T-helper 1 cell treated with Interleukin-12 subunit alpha and Interleukin-12 subunit beta and Interleukin-4 antibody, amounts not matched to agents 30 μg/mL and 1 μg/mL, for 36 hours (primary cell): ENCODE results near the gene MAGI1.

Experiments used
- H3K27ac Mint-ChIP-seq: one replicate; pipeline ENCODE4 v1.8.0; 2021; ENCODE audit warnings: mild to moderate bottlenecking, mixed read lengths
- H3K27me3 Mint-ChIP-seq: one replicate; pipeline ENCODE4 v1.8.0; 2021; ENCODE audit warnings: low read depth, mixed read lengths
- H3K36me3 Mint-ChIP-seq: one replicate; pipeline ENCODE4 v1.8.0; 2021; ENCODE audit warnings: low read depth, mixed read lengths
- H3K4me1 Mint-ChIP-seq: one replicate; pipeline ENCODE4 v1.8.0; 2021; ENCODE audit warnings: low read depth, mixed read lengths
- H3K4me3 Mint-ChIP-seq: one replicate; pipeline ENCODE4 v1.8.0; 2021; ENCODE audit warnings: mild to moderate bottlenecking, moderate library complexity, mixed read lengths
- H3K9me3 Mint-ChIP-seq: one replicate; pipeline ENCODE4 v1.8.0; 2021; ENCODE audit warnings: mixed read lengths

MAGI1 gene

GRCh38 chr3:65597226-65597951 lies 441.3 kb downstream of the MAGI1 start:
- peaks cover 9% of the 10 kb centered on the region for H3K27me3 Mint-ChIP-seq
- H3K36me3 Mint-ChIP-seq, result no peaks in the 10 kb centered on the region
- H3K27ac Mint-ChIP-seq, result no peak overlapping the region
- no peaks in the 10 kb centered on the region for H3K9me3 Mint-ChIP-seq
- H3K4me3 Mint-ChIP-seq, result no peak overlapping the region
- no peaks in the 10 kb centered on the region for H3K4me1 Mint-ChIP-seq

GRCh38 chr3:65596571-65597225 lies 442.0 kb downstream of the MAGI1 start:
- no peaks in the 10 kb centered on the region for H3K4me1 Mint-ChIP-seq
- H3K9me3 Mint-ChIP-seq, result no peaks in the 10 kb centered on the region
- no peak overlapping the region for H3K4me3 Mint-ChIP-seq
- H3K27me3 Mint-ChIP-seq, result peaks cover 9% of the 10 kb centered on the region
- no peaks in the 10 kb centered on the region for H3K36me3 Mint-ChIP-seq
- no peak overlapping the region for H3K27ac Mint-ChIP-seq

GRCh38 chr3:65596029-65596300 lies 442.8 kb downstream of the MAGI1 start:
- Mint-ChIP-seq H3K4me3 (no peak overlapping the region), H3K36me3 (no peaks in the 10 kb centered on the region), H3K4me1 (no peaks in the 10 kb centered on the region), H3K27ac (no peak overlapping the region), H3K27me3 (peaks cover 9% of the 10 kb centered on the region), H3K9me3 (no peaks in the 10 kb centered on the region)

- no peak overlapping the region for H3K27ac Mint-ChIP-seq
- peaks cover 9% of the 10 kb centered on the region for H3K27me3 Mint-ChIP-seq
- H3K36me3 Mint-ChIP-seq, result no peaks in the 10 kb centered on the region
- no peaks in the 10 kb centered on the region for H3K9me3 Mint-ChIP-seq
- no peak overlapping the region for H3K4me3 Mint-ChIP-seq
- no peaks in the 10 kb centered on the region for H3K4me1 Mint-ChIP-seq
Measured at GRCh38 chr3:65595222-65596028, 443.3 kb downstream of the MAGI1 start.

- Mint-ChIP-seq H3K27ac (no peak overlapping the region), H3K36me3 (no peaks in the 10 kb centered on the region), H3K27me3 (peaks cover 9% of the 10 kb centered on the region), H3K4me1 (no peaks in the 10 kb centered on the region), H3K9me3 (no peaks in the 10 kb centered on the region), H3K4me3 (no peak overlapping the region)
Measured at GRCh38 chr3:65593780-65594752, 444.7 kb downstream of the MAGI1 start.

GRCh38 chr3:65591313-65591712 lies 447.4 kb downstream of the MAGI1 start:
- Mint-ChIP-seq H3K27me3 (peaks cover 2% of the 10 kb centered on the region), H3K36me3 (no peaks in the 10 kb centered on the region), H3K9me3 (no peaks in the 10 kb centered on the region), H3K4me3 (no peak overlapping the region), H3K27ac (no peak overlapping the region), H3K4me1 (no peaks in the 10 kb centered on the region)

- Mint-ChIP-seq H3K27me3 (no peaks in the 10 kb centered on the region), H3K36me3 (no peaks in the 10 kb centered on the region), H3K9me3 (no peaks in the 10 kb centered on the region), H3K4me1 (no peaks in the 10 kb centered on the region), H3K4me3 (no peak overlapping the region), H3K27ac (no peak overlapping the region)
Measured at GRCh38 chr3:65588884-65589283, 449.8 kb downstream of the MAGI1 start.

- H3K4me1 Mint-ChIP-seq, result no peaks in the 10 kb centered on the region
- H3K9me3 Mint-ChIP-seq, result no peaks in the 10 kb centered on the region
- H3K4me3 Mint-ChIP-seq, result no peak overlapping the region
- no peaks in the 10 kb centered on the region for H3K27me3 Mint-ChIP-seq
- no peak overlapping the region for H3K27ac Mint-ChIP-seq
- H3K36me3 Mint-ChIP-seq, result no peaks in the 10 kb centered on the region
Measured at GRCh38 chr3:65587650-65588439, 450.9 kb downstream of the MAGI1 start.

GRCh38 chr3:65584913-65585312 lies 453.8 kb downstream of the MAGI1 start:
- no peaks in the 10 kb centered on the region for H3K27me3 Mint-ChIP-seq
- H3K4me3 Mint-ChIP-seq, result no peak overlapping the region
- H3K9me3 Mint-ChIP-seq, result no peaks in the 10 kb centered on the region
- H3K36me3 Mint-ChIP-seq, result no peaks in the 10 kb centered on the region
- H3K4me1 Mint-ChIP-seq, result no peaks in the 10 kb centered on the region
- no peak overlapping the region for H3K27ac Mint-ChIP-seq

- H3K27me3 Mint-ChIP-seq, result no peaks in the 10 kb centered on the region
- no peaks in the 10 kb centered on the region for H3K36me3 Mint-ChIP-seq
- no peak overlapping the region for H3K27ac Mint-ChIP-seq
- H3K4me3 Mint-ChIP-seq, result no peak overlapping the region
- H3K4me1 Mint-ChIP-seq, result no peaks in the 10 kb centered on the region
- H3K9me3 Mint-ChIP-seq, result no peaks in the 10 kb centered on the region
Measured at GRCh38 chr3:65584002-65584401, 454.7 kb downstream of the MAGI1 start.

- no peaks in the 10 kb centered on the region for H3K36me3 Mint-ChIP-seq
- no peak overlapping the region for H3K4me3 Mint-ChIP-seq
- H3K27me3 Mint-ChIP-seq, result no peaks in the 10 kb centered on the region
Measured at GRCh38 chr3:65583188-65583587, 455.5 kb downstream of the MAGI1 start.

GRCh38 chr3:65582012-65582717 lies 456.6 kb downstream of the MAGI1 start:
- no peaks in the 10 kb centered on the region for H3K36me3 Mint-ChIP-seq
- H3K27ac Mint-ChIP-seq, result no peak overlapping the region
- no peaks in the 10 kb centered on the region for H3K27me3 Mint-ChIP-seq
- no peaks in the 10 kb centered on the region for H3K4me1 Mint-ChIP-seq
- no peak overlapping the region for H3K4me3 Mint-ChIP-seq
- no peaks in the 10 kb centered on the region for H3K9me3 Mint-ChIP-seq

More at GRCh38 chr3:65583188-65583587, 455.5 kb downstream of the MAGI1 start:
- H3K27ac Mint-ChIP-seq, result no peak overlapping the region
- no peaks in the 10 kb centered on the region for H3K4me1 Mint-ChIP-seq
- H3K9me3 Mint-ChIP-seq, result no peaks in the 10 kb centered on the region

GRCh38 chr3:65581313-65581712 lies 457.4 kb downstream of the MAGI1 start:
- H3K4me1 Mint-ChIP-seq, result no peaks in the 10 kb centered on the region
- H3K27ac Mint-ChIP-seq, result no peak overlapping the region
- H3K9me3 Mint-ChIP-seq, result no peaks in the 10 kb centered on the region
- H3K4me3 Mint-ChIP-seq, result no peak overlapping the region
- H3K36me3 Mint-ChIP-seq, result no peaks in the 10 kb centered on the region
- H3K27me3 Mint-ChIP-seq, result no peaks in the 10 kb centered on the region
